Embryonic facial prominence (tissue), 1 donor: Measurements from ENCODE around the gene POMGNT2.

Source experiments
- DNase-seq: peaks from one replicate; pipeline ENCODE4 v3.0.0-alpha.2; 2016; ENCODE audit errors: extremely low spot score

Gene POMGNT2

DNA sequence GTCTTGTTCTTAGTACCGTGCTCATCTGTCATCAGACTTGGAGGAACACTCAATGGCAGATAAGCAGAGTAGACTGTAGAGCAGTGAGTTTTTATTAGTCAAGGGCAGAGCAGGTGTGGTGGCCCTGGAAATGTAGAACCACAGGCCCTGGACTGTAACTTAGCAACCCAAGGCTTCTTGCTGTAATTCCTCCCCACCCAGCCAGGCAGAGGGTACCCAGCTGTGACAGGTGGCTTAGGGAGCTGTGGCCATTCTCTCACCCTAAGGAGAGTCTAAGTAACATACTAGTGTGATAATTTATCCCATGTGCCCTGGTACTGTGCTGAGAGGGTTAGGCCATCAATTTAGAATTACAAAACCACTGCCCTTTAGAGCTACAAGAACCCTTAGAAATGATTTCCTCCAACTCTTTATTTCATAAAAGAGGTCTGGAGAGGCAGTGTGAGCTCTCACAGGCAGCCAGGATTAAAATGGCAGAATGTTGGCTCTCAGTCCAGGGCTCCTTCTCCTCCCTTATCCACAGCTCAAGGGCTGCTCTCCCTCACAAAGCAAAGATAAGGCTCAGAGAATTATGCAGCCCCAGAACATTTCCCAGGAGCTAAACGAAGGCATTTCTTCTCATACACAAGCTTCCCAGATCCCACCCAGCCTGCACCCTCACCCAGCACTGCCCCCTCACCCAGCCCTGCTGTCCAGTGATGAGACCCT lies 3.0 kb downstream of the POMGNT2 start:
- DNase-seq: no peak

DNA sequence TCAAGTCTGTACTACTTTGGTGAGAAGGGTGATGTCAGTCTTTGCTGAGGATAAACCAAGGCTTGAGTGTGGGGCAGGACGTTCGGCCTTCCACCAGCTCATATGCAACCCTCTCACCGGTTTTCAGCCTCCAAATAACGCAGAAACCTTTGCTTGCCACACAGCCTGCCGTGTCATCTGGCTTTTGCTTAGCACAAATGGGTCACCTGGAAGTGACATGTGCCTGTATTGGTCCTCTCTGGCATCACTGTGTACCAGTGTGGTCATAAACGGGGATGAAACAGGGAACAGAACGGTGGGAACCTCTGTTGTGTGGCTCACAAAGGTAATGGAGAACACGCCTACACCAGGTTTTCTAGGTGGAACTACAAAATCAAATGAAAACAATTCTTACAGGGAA lies 7.1 kb downstream of the POMGNT2 start:
- no peak for DNase-seq

DNA sequence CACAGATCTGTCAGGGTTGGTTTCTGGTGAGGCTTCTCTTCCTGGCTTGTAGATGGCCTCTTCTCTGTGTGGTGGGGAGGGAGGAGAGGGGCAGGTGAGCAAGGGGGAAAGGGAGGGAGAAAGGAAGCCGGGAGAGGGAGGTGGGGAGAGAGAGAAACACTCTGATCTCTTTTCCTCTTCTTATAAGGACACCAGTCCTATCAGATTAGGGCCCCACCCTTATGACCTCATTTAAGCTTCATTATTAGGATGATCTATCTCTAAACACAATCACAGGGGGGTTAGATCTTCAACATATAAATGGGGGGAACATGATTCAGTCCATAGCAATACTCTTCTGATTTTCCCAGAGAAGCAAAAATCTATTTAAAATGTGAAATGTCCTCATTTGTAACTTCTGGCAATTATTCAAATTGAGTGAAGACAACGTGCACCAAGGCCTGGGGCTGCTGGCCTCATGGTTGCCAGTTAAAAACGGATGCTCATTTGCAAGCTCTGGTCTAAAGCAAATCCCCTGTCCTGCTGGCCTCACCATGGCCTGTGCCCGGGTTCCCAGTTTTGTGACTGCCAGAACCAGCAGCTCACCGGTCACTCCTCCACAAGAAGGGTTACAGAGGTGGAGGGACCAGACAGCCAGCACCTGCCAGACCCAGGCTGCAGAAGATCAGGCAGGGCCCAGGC lies 8.3 kb downstream of the POMGNT2 start:
- DNase-seq: no peak

DNA sequence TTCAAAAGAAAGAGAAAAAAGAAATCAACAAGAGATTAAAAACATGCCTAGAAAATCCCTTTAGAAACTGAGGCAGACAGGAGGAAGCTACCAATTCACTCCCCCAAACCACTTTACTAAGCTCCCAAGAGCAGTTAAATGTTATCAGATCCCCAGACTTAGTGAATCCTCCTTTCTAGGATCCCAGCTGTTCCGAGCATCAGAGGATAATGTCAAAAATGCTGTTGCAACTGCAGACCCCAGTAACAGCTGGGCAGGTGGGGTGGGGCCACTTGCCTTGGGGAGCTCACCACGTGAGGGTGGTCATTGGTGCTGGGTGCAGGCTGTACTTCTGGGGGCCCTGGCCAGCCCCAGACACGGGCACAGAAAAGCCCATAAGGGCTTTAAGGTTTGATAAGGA lies 9.1 kb downstream of the POMGNT2 start:
- DNase-seq: no peak

DNA sequence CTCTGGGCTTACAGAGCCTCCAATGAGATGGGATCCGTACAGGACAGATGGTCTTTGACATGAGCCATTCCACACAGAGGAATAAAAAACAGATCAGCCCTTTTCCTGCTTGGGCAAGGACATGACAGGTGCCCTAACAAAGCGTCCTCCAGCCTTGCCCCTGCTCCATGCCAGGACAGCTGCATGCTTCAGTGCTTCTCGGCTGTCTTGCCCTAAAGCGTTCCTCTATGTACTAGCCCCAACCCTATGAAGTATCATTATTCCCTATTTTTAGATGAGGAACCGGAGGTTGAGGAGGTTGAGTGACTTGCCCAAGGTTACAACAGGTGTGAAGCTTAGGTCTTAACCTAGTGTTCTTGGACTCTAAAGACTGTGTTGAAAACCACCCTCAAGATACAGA lies 10.5 kb downstream of the POMGNT2 start:
- DNase-seq: no peak

DNA sequence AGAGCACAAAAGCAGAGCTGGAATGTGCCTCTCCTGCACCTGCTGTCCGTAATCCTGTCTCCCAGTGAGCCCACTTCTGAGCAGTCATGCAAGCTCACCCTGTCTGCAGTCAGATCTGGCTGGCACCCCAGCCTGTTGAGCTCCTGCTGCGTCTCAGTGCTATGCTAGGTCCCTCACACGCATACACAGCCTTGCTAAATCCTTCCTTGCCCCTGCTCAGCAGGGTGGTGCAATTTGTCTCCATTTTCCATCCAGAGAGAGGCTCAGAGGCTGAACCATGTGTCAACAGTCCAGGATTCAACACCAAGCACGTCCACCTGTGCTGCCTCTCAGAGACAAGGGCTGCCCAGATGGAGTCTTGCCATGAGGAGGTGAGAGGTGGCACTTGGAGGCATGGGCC lies 11.0 kb downstream of the POMGNT2 start:
- no peak for DNase-seq

DNA sequence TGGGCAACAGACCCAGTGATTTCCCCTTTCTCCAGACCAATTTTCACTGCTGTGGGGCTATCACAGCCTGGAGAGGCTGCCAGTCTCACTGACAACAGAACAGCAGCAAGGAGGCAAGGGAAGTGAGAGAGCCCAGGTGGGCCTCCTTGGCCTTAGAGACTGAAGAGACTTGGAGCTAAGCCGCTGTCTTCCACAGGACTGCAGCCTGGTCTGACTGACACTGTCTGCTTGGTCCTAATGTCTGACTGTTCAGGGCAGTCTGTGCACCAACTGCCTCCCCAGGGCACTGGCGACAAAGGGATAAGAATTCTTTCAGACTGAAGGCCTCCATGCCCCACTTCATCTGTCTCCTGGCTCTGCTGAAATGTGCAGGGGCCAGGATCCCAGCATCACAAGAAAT lies 11.5 kb downstream of the POMGNT2 start:
- no peak for DNase-seq

DNA sequence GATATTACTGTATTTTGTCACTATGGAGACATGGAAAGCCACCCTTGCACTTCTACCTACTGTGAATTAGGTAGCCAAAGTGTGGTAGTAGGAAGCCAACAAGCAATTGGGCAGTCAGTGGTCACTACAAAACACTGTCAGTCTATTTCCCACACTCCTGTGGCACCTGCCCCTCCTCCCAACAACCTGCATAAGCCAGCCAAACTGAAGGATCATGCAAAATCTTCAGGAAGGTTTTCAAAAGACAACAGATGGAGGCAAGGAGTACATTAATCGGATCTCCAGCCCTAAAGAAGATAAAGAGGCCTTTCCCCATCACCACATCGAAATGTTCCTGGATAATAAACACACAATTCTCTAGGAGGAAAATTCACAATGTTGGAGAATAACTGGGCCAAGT lies 11.9 kb downstream of the POMGNT2 start:
- no peak for DNase-seq

DNA sequence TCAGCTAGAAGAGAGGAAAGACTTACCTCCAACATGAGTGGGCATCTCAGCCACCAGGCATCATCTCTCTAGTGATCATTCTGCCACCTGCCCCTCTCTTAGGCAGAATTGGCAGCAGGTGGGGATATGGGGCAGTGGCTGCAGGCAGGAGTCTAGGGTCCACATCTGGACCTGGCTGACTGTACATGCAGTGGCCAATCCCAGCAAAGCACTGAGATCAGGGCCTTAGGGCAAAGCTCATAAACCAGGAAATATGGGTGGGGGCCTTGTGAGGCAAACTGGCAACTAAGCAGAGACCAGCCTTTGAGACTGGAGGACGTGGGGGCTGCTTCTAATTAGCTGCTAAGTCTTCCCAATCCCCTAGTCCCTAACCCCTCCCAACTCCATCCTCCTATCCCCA lies 12.9 kb downstream of the POMGNT2 start:
- no peak for DNase-seq

DNA sequence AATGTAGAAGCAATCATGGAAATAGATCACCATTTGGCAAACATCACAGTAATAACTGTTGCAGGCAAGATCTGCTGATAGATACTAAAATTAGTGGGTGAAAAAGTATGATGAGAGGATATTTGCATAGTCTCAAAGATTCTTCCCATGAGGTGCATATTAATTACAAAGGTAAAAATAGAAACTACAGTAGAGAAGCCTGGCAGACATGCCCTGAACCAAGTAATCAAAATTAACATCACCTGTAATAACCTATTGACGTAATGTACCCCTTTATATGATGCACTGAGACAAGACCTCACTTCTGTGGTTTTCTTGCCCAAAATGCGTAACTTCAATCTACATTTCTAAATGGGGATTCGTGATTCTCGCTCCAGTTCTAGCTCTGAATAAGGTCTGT lies 14.4 kb downstream of the POMGNT2 start:
- no peak for DNase-seq

DNA sequence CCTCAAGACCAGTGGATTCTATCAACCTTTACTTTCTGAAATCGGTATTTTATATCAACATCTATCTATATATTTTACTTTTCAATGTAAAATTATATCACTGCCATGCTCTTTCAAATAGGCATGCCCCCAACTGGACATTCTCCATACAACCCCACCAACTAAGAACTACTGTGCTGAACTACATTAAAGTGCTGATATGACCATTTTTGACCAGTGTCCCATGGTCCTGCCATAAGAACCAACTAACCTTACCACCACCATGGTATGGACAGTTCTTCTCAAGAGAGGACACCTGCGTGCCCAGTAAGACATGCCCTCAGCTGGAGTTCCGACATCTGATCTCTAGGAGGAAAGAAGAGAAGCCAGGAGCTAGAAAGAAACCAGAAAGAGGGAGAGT lies 15.6 kb downstream of the POMGNT2 start:
- no peak for DNase-seq

DNA sequence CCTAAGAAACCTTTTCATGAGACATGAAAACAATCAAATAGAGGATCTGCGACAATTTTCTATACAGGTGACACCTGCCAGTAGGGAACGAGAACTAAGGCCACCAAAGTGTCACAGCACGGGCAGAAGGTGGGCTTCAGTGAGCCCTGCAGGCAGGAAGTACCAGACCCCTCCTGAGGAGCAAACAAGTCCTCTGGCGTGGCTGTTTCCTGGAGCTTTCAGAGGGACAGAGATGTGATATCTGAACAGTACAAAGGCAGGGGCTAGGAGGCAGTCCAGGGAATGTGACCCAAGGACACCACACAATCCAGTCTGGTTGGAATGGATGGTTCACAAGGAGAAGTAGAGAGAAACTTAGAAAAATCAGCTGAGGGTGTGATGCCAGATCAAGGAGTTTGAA lies 16.8 kb downstream of the POMGNT2 start:
- no peak for DNase-seq

DNA sequence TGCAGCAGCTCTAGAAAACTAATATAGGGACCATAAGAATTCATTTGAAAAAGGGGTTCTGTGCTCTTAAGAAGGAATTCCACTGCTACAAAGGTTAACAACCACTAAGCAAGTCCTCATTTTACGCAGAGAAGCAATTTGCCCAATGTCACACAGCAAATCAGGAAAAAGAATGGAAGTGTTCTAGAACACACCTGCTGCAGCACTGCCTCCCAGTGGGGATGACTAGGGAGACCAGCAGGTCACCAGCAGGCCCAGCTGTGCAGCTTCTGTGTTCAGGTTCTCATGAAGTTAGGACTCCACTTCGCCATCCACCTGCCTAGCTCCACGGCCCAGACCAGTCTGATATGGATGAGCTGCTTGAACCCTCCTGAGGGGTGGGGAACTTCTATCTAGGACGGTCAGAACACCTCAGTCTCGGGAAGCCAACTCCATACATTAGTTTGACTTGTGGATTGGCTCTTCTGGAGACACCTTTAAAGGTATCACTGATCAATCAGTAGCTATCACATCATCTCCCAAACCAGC lies 18.6 kb downstream of the POMGNT2 start:
- no peak for DNase-seq

DNA sequence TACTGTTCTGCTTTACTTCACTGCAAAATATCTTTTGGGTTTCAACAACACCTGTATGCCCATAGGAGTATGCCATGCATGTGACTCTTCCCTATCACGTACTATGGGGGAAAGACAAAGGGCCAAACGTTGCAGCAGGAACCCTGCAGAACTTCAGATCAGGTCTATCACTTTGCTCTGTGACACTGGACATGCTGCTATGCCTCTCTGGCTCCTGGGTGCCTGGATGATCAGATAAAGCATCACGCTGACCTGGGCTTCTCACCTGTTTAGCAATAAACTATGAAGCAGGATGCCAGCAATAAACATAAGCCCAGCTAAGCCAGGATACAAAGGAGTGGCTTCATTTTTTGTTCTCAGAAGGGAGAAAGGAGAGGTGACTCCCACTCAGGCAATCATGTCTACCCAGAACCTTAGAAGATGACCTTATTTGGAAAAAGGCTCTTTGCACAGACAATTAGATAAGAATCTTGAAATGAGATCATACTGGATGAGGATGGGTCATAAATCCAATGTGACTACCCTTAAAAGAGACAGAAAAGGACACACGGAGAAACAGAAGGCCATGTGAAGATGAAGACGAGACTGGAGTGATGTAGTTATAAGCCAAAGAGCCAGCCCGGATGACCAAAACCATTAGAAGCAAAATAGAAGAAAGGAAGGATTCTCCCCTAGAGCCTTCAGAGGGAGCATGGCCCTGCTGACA lies 19.3 kb downstream of the POMGNT2 start:
- DNase-seq: no peak

DNA sequence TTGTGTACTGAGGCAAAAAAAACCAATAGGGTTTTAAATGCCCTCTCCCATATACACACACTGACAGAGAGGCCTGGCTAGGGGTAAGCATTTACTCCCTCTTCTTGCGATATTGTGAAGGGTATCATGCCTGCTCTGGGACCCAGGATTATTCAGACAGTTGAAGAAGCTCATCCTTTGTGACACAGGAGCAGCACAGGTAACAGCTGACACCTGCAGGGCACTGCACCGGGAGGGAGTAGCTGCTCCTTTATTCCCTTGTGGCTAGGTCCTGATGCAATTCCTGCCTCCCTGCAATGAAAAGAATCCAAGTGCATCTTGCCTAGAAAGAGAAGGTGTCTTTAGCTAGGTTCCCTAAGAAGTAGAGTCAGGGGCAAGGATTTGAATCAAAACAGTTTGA lies 23.4 kb downstream of the POMGNT2 start:
- DNase-seq: no peak

DNA sequence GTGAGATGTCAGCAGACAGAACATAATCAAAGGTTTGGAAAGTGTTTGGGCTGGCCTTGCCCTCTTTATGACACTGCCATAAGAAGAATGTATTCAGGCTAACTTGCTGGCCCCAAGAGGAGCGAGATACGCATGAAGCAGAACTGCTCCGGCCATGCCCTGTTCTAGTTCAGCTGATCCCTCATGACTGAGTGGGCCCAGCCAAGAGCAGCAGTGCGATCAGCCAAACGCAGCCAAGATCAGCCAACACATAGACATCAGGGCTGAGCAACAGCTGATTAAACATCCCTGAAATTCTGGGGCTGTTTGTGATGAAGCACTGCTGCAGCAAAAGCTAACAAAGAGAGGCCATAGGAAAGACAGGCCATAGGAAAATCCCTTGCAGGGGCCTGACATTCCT lies 24.1 kb downstream of the POMGNT2 start:
- DNase-seq: no peak

DNA sequence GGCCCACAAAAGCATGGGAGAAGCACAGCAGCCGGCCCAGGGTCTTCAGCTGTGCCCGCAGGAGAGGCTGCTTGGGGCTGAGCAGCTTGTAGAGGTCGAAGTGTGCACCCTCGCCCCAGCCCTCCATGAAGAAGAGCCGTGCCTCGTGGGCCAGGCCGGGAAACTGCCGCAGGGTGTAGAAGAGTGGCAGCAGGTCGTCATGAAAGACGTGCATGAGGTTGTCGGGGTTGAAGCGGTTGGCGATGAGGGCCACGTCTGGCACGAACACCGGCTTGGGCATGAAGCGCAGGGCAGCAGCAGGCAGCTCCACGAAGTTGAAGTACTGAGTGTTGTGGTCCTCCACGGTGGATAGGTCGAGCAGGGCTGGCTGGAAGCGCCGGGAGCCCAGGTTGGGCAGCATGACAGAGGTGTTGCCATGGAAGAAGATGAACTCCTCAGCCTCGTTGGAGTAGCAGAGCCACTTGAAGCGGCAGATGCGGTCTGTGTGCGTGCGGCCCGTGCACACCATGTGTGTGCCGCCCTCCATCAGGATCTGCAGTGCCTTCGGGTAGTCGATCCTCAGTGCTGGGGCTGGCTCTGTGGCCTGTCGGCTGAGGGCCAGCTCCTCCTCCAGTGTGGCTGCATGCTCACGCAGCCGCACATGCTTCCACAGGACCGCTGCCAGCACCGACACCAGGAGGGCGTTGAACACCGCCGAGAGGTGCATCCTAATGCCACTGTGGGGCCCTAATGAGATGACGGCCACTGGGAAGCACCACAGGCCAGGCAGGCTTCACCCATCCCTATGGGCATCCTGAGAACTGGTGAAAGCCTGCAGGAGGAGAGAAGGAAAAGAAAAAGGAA lies 24.9 kb downstream of the POMGNT2 start:
- DNase-seq: no peak

DNA sequence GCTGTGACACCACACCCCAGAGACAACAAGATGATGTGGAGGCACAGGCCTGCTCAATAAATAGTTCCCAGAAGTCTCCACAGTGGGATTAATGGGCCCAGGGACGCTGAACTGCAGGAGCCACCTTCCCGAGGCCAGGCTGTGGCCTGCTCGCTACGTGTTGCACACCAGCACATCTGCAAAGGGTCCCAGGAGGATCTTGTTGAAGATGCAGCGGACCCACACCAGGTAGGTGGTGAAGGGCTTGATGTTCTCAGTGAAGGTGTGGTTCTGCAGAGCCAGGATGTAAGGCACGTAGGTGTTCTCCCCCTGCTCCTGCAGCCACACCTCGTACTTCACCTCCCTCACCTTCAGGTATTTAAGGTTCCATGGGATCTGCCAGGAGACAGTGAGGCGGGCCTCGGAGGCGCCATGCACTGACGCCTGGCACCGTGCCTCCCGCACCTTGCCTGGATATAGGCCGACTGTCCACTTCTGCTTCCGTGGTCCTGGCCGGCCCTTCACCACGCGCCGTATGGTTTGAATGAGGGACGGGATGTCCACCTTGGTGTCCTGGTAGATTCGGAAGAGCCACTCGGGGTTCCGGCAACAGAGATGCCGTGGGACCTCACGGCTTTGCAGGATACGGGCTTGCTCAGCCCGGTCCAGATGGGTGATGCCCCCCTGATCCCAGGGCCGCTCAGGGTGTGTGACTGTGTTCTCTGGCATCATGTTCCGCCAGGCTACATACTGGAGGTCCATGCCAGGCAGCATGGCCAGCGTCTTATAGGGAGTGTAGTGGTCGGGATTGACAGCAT lies 26.1 kb downstream of the POMGNT2 start:
- no peak for DNase-seq

DNA sequence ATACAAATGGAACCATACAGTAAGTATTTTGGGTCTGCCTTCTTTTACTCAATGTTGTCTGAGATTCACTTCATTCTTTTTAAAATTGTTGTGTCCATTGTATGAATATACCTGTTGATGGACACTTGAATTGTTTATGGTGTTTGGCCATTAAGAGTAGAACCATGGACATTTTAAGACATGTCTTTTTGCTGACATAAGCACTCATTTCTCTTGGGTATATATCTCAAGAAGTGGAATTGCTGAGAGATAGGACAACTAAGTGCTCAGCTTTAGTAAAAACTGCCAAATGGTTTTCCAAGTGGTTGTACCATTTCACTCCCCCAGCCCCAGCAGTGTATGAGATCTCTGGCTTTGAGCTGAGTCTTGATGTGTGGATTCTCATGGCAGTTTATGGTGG lies 28.2 kb downstream of the POMGNT2 start:
- DNase-seq: no peak

DNA sequence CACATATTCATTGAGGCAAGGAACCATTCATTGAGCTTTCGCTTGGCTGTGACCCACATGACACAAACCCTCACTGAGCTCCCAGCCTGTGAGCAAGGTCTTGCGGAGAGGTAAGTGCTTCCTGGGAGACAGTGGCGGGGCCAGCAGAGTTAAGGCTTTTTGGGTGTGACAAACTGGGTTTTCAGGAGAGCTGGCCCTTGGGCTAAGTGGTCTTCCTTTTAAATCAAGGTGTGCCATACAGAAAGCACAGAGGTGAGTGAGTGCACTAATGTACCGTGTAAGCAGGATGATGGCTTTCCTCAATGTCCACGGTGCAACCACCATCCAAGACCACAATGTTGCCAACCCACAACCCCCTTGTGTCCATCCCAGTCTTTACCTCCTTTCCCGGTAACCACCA lies 28.6 kb downstream of the POMGNT2 start:
- DNase-seq: no peak

DNA sequence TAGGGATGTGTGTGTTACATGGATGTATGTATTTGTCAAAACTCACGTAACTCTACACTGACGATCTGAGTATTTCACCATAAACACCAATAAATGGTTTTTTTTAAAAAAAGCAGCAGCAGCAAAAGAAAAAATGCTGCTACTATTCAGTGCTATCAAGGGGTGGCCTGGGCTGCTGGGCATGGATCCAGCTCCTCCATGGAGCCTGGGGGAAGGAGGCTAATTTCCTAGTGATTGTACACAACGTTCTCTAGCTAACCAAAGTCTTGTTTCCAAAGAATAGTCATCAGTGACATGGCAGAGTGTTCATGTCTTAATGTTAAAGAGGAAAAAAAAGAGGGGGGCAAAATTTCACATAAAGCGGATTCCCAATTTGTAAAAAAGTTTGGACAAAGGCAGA lies 29.0 kb downstream of the POMGNT2 start:
- no peak for DNase-seq
